AG09319 (cell line): ENCODE data around the gene BLZF1.

Experiments used
- DNase-seq: peaks from one replicate; pipeline ENCODE4 v3.0.0-alpha.2; 2010; ENCODE audit warnings: low read depth; ENCODE audit errors: extremely low read depth
- TF ChIP-seq, protein P1 (sequence below): IDR thresholded peaks from 2 replicates; pipeline ENCODE4 v1.5.1; 2011; ENCODE audit warnings: low read depth, mild to moderate bottlenecking, inconsistent platforms, low read length, moderate library complexity

BLZF1 gene

DNA sequence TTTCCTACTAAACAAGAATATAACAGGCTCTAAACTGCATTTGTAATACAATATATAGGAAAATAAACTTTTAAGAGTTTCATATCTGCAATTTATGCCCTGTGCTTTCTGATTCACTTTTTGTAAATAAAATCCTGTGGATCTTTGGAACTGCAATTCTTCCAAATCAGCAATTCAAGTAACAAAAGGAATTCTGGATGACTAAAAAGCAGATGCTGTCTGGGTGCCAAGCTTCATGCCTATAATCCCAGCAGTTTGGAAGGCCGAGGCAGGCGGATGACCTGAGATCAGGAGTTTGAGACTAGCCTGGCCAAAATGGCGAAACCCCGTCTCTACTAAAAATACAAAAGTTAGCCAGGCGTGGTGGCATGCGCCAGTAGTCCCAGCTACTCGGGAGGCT is 6.7 kb upstream of the BLZF1 start:
- DNase-seq: no peak
- TF ChIP-seq, protein P1, sequence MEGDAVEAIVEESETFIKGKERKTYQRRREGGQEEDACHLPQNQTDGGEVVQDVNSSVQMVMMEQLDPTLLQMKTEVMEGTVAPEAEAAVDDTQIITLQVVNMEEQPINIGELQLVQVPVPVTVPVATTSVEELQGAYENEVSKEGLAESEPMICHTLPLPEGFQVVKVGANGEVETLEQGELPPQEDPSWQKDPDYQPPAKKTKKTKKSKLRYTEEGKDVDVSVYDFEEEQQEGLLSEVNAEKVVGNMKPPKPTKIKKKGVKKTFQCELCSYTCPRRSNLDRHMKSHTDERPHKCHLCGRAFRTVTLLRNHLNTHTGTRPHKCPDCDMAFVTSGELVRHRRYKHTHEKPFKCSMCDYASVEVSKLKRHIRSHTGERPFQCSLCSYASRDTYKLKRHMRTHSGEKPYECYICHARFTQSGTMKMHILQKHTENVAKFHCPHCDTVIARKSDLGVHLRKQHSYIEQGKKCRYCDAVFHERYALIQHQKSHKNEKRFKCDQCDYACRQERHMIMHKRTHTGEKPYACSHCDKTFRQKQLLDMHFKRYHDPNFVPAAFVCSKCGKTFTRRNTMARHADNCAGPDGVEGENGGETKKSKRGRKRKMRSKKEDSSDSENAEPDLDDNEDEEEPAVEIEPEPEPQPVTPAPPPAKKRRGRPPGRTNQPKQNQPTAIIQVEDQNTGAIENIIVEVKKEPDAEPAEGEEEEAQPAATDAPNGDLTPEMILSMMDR: no peak

DNA sequence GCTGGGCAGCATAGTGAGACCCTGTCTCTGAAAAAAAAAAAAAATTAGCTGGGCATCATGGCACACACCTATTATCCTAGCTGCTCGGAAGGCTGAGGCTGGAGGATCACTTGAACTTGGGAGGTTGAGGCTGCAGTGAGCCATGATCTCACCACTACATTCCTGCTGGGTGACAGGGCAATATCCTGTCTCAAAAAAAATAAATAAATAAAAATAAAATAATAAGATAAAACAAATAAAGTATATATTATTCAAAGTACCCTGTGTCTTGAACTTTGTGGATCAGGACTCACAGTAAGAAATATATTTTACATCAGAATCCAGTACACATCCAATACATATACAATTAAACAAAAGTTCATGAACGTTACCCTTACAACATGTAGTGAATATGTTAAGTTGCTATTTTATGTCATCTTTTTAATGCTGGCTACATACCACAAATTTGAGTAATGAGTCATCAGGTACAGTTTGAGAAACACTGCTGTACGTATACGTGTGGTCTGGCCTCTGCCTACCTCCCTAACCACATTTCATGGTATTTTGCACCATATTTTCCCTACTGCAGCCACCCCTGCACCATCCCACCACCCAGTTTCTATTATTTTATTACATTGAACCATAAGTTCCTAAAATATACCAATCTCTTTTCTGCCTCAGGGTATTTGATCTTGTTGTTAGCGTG is 4.8 kb upstream of the BLZF1 start:
- TF ChIP-seq, protein P1: no peak
- no peak for DNase-seq

DNA sequence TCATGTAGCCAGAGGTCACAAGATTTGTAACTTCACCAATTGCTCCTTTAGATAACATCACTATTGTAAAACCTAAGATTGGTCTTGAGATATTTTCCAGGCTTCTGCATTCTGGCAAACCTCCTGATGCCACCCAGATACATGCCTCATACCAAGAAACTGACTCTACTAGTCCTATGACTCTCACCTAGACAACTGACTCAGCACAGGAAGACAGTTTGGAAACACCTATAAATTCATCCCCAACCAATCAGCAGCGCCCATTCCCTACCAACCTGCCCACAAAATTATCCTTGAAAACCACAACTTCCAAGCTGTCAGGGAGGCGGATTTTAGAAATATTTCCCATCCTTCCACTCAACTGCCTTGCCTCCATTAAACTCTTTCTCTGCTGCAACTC is 3.0 kb upstream of the BLZF1 start:
- DNase-seq: no peak
- TF ChIP-seq, protein P1: no peak

DNA sequence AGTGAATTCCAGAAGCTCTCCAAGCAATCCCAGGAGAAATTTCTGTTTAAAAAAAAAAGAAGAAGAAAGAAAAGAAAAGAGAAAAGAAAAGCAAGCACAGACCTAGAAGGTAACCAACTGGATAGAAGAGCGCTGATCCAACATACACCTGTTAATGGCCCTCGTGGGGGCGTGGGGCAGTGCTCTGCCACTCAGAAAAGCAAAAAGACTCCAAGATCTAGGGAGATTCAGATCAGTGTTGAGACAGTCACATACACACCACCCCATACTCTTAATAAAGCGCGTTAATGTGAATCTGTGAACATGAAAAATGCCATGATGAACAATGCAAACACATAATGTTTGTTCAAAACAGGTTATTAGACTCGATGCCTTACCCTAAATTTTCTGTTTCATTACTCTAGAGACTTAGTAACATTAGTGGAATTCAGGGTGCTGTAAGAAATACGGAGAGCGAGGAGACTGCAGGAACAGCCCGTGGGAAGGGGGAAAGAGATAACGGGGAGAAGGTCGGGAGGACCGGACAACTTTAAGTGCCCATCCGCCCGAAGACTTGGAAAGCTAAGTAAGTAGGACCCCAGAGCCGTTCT is 804 bp upstream of the BLZF1 start:
- TF ChIP-seq, protein P1: no peak
- DNase-seq: no peak

DNA sequence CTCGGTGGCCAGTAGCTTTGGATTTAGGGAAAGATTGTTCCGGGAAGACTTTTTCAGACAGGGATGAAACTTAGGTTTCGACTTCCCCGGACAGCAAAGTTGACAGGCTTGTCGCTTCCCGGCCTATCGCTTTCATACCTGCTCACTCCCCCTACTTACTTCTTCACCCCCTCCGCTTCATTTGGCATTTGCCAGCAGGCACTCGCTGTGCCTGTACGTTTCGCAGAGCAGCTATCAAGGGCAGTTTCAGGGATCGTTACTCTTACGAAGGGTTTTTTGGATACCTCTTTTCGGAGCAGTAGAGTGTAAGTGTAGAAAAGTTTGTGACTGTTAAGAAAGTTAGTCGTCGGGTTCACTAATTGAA is 393 bp downstream of the BLZF1 start:
- DNase-seq: no peak
- TF ChIP-seq, protein P1: no peak

DNA sequence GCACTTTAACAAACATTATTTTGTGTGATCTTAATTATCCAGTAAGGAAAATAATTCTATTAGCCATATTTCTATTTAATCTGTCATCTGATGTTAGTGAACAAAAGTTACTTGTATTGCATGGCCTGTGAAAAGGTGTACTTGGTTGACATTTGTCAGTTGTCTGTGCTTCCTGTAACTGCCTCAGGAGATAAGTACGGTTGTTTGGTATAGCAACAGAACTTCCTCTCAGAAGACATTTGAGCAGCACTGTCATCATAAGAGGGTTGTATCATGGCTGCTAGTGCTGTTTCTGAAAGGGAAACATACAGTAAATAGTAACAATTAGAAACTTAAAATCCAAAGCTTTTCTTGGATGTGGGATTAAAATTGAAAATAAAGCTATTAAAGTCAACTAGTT is 3.4 kb downstream of the BLZF1 start:
- TF ChIP-seq, protein P1: no peak
- DNase-seq: no peak

DNA sequence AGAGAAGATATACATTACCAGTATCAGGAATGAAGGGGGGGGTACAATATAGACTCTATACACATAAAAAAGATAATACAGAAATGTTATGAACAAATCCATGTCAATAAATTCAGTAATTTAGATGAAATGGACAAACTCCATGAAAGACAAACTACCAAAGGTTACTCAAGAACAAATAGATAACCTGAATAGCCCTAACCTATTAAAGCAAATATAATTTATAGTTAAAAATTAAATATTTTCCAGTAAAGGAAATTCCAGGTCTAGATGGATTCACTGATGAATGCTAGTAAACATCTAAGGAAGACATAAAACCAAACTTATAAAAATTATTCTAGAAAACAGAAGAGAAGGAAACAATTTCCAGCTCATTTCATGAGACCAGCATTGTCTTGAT is 13.2 kb downstream of the BLZF1 start:
- DNase-seq: no peak
- TF ChIP-seq, protein P1: no peak
